NK-92 (cell line): Measurements from ENCODE around the gene SHC4.
"Not testable (repeated sequence)": the region's sequence is repeated elsewhere in the genome, so short reads cannot be mapped to it uniquely, and the experiment has no call there.

Experiments
- DNase-seq: peaks from one replicate; lab custom pipeline; 2025; ENCODE audit not compliant: unreplicated experiment; lab: John Stamatoyannopoulos, UW

SHC4 gene

DNA sequence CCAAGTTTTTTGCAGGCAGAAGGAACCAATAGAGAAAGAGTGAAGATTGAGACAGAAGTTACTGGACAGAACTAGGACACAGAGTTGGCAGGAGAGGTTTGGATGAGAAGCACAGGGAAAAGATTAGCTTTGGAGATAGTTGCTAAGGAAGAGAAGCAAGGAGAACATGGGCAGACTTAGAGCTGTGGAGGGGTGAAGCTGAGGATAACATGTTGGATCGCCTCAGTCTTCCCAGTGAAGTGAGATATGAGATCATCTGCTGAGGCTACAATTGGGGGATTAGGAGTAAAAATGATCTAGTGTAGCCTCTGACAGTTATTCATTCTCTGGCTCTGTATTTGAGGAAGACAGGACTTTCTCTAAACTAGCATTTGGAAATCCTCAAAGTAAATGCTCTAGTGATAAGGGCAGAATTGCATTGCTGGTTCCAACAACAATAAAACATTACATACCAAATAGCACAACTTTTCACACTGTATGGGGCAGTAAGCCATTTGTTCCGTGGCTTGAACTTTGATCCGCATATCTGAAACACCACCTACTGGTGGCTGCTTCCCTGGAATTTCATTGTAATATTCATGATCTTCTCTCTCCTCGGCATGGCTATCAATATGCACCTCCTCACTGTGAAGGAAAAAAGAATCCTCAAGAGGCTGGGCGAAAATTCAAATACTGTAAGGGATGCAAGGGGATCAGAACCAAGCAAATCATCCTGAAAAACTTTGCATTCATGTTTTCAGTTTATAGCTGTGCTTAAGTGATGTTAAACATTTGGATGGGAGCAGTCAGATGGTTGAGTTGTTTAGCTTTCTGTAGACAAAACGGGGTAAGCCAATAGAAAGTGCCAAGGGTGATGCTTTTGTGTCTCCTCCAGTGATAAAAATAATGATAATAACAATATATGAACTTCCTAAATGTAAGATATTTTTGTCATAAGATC is 107.9 kb downstream of the SHC4 start:
- DNase-seq, result no peak

DNA sequence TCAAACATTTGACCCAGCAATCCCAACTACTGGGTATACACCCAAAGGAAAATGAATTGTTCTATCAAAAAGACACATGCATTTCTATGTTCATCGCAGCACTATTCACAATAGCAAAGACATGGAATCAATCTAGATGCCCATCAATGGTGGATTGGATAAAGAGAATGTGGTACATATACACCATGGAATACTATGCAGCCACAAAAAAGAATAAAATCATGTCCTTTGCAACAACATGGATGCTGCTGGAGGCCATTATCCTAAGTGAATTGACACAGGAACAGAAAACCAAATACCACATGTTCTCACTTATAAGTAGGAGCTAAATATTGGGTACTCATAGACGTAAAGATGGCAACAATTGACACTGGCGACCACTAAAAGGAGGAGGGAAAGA is 109.3 kb downstream of the SHC4 start:
- not testable (repeated sequence) for DNase-seq

DNA sequence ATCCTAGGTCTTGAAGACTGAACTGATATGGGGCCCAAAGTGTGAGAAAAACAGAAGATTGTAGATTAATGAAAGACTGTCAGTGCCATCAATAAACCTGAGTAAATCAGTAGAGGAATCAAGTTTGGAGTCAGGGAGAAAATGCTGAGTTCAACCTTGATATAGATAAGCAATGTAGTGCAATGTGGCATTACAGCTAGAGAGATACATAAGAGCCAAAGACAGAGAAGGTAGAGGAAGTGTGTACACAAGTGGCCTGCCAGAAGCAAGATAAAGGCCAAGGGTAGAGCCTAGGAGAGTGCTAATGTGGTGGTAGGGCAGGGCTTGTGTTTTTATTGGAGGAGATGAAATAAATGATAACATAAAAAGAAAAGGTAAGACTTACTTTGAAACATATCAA is 111.8 kb downstream of the SHC4 start:
- DNase-seq, result no peak

DNA sequence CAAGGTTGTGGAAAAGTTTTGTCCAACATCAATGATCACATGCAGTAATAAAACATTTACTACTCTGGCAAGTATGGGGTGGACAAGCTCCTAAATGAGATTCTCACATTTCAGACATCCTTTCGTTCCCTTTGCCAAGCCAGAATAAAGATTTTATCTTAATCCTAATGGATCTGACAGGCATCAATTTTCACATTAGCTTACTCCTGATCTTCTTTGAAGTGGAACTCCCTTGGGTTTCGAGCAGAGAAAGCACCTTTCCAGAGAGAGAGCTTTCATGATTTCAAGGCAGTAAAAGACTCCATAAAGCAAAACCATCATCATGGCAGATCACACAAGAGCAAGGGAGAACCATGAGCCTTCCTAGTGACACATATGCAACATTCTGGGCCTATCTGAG is 113.1 kb downstream of the SHC4 start:
- DNase-seq, result no peak

DNA sequence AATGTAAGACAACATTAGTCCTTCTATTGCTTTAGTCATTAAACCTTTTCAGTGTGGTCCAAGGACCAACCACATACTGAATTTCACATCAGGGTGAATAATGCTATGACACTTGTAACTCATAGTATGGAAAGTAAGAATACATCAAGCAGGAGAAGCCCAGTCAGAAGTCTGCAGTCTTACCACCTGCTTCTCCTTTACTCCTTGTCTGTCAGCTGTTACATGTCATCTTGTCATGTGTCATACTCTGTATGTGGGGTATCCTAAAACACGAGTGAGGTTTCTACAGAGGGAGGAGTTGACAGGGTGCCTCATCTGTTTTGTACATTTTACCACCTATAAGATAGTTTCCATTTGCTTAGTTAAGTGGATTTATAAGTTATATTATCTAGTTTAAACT is 118.6 kb downstream of the SHC4 start:
- DNase-seq, result no peak

DNA sequence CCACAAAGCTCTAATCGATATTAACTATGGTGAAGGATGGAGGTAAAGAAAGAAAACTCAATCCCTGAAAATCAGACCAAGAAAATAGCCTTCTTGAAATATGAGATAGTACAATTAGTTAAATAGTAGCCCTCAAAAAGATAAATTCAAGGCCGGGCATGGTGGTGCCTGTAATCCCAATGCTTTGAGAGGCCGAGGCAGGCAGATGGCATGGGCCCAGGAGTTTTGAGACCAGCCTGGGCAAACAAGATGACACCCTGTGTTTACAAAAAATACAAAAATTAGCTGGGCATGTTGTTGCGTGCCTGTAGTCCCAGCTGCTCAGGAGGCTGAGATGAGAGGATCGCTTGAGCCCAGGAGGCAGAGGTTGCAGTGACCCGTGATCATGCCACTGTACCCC is 121.2 kb downstream of the SHC4 start:
- no peak for DNase-seq

DNA sequence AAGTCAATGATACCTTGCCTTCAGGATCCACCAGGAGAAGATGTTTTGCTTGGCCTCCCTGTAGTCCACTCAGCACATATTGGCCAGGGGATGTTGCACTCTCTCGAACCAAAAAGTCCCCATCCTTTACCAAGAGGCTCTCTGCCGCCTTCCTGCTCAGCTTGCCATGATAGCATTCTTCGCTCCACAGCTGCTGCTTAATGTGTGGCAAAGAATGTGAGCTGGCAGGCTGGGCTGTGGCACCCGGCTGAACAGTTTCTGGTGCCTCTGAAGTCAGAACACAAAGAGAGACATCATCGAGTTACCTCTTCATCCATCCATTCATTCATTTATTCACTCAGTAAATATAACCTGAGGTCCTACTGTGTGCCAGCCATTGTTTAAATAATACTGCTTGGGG is 129.0 kb downstream of the SHC4 start:
- no peak for DNase-seq

DNA sequence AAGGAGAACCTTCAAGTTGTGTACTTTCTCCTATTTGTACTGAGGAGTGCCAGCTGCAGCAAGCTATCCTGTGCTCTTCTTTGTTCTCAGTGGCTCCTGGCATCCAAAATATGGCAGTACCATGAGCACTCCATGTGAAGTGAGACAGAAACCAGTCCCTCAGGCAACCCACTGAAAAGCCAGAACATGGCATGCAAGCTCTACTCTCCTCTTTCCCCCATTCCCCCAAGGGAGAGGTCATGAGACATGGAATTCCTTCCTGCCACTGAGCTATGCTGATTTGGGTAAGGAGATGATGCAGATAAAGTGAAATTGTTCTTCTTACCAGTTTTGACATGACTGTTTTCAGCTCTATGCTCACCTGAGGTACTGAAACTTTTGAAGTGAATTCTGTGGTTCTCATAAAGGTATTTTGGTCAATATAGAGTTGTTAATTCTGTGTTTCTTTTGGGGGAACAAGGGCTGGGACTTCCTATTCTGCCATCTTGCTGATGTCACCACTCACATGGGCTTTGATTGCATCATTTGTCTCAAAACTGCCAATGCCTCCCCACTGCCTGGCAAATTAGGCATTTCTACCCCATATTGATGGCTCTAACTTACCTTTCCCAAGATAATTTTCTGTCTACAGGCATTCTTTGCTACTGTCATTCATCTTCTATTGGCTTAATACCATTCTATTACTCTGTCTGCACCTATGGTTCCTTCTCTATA is 130.0 kb downstream of the SHC4 start:
- DNase-seq, result no peak

DNA sequence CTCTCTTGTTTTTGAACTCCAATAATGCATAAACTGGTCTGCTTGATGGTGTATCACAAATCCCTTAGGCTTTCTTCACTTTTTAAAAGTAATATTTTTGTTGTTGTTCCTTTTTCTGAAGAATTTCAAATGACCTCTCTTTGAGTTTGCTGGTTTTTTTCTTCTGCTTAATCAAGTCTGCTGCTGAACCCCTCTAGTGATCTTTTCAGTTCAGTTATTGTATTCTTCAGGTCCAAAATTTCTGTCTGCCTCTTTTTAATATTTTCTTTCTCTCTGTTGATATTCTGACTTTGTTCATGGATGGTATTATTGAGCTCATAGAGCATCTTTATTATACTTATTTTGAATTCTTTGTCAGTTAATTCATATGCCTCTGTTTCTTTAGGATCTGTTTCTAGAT is 131.1 kb downstream of the SHC4 start:
- DNase-seq, result no peak

DNA sequence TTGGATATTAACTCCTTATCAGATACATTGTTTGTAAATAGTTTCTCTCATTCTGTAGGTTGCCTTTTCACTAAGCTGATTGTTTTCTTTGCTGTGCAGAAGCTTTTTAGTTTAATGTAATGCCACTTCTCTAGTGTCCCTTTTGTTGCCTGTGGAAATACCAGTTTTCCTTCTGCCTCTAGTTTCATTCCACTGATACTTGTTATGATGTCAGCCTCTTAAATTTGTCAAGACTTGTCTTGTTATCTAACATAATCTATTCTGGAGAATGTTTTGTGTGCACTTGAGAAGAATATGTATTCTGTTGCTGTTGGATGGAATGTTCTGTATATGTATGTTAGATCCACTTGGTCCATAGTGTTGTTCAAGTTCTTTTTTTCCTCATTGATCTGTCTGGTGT is 134.8 kb downstream of the SHC4 start:
- no peak for DNase-seq

DNA sequence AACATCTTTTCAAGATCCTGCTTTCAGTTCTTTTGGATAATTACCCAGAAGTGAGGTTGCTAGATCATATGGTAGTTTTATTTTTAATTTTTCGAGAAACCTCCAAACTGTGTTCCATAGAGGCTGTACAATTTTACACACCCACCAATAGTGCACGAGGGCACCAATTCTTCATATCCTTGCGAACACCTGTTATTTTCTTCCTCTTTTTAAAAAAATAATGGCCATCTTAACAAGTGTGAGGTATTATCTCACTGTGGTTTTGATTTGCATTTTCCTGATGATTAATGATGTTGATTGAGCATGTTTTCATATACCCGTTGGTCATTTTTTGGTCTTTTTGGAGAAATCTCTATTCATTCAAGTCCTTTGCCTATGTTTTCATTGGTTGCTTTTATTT is 135.2 kb downstream of the SHC4 start:
- DNase-seq, result no peak

DNA sequence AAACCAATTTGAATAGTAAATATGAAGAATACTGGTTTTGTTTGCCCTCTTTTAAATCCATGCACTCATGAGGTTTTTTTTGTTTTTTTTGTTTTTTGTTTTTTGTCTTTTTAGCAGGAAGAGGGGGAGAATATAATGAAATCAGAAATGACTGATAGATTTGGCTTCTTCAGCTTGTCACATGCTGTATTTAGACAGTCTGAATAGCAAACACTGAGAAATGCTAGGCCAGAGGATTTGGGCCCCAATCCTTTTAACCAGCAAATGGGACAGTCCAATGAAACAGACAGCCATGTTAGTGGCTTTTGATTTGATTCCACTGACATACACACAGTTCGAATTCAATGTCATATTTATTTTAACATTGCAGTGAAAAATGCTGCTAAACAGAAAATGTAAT is 138.6 kb downstream of the SHC4 start:
- no peak for DNase-seq

DNA sequence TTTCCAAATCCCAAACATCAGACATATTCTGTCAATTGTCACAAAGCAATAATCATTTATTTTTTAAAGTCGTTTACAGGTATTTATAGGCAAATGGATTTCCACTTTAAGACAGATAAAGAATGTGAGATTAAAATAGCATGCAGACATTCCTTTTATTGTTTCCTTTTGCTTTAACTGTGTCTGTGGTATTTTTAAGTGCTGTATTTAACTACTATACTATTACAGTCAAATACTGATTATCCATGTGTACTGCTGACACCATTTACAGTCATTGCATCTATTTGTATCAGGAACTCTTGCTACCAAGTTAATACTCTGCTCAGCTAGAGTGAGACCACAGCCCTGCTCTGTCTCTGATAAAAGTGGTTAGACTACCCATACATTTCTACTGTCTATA is 140.0 kb downstream of the SHC4 start:
- DNase-seq, result no peak

DNA sequence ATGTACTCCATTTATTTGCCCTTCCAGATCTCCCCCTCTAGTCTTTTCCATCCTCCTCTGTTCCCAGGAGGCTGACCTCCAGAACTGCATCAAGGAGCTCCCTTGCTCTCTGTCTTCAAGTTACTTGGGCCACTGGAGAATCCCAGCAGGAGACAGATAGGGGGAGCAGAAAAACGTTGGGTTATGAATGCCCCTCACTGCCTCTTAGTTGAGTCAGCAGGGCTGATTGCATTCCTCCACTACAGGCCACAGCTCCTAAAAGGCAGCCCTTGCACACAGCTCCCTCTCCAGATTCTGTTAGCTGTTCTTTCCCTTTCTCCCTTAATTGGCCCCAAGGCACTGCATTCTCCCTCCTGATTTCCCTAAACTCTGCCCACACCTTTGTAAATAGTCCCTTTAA is 140.5 kb downstream of the SHC4 start:
- DNase-seq, result no peak

DNA sequence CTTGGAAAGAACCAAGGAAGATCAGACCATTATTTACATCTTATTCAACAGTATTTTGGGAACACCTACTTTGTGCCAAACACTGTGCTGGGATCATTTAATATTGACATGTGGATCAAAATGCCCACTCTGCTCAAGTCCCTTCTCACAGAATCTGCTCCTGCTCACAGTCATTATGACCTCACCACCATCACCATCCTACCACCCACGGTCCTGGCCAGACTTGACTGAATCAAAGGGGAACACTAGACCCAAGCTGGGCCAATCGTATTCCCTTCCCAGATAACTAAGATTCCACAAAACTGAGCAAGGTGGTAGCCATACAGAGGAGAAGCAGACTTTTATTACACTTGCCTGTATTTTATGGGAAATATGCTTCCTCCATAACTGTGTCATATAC is 149.4 kb downstream of the SHC4 start:
- no peak for DNase-seq

DNA sequence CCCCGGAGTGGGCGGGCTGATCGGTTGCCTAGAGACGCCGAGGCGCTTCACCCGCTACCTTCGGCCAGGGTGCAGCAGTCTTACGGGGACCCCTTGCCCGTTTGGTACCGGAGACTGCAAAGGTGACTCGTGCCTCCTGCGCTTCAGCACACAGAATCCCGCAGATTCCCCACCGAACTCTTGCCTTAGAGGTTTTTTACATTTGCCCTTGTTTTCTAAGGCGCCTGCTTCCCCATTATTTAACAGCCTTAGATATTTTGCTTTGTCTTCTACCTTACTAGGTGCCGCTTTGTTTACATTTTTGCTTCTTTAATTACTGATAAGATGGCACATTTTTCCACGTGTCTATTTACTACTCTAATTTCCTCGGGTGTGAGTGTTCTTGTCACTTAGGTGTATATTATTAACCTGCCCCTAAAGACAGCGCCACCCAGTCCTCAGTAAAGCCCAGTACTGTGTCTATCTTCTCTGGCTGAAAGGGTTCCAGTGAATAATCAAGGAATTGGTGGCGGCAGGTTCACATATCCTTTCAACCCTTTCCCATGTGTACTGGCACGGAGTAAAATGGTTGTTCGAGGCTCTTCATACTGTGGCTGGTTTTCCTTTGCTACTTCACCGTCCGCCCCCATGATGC is 152.3 kb downstream of the SHC4 start:
- DNase-seq, result no peak

DNA sequence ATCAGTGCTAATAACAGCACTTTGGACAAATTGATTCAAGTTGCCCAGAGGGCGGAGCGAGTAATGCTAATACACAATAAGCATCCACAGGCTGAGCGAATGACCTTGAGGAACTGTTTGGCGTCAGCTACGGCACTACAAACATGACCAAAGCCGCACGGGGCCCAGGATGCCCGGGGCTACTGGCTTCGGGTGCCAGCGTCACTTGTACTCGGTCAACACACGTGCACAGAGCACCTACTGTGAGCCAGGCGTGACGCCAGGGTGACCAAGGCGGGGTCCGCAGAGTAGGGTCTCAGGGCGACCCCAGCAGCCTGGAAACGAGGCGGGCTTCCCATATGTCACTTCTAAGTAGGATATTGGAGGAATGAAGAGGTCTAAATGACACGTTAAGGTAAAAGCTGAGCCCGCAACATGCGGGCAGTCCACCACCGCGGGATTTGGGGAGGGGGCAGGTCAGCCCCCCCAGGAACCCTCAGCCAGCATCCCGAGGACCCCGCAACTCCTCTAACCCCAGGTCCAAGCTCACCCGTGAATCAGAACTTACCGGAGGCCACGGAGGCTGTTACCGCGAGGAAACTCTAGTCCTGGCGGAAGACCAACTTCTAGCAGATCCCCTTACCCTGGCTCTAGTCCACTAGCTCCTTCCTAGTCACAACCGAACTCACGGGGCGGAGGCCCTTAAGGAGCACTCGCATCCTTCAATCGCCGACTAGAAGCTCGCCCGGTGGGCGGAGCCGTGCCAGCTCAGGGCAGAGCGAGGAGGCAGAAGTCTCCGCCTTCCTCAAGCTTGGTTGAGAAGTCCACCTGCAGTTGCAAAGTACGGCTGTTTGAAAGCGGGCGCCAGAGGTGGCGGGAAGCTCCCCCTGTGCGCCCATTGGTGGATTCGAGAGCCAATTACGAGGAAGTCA is 153.1 kb downstream of the SHC4 start, which contains the start of gene CEP152:
Gene CEP152 (minus strand): TSS at position 656 of the 911 bp plus-strand sequence. CDS start 5,420 bp downstream, outside the sequence.
- DNase-seq, result peak; percentile 94

DNA sequence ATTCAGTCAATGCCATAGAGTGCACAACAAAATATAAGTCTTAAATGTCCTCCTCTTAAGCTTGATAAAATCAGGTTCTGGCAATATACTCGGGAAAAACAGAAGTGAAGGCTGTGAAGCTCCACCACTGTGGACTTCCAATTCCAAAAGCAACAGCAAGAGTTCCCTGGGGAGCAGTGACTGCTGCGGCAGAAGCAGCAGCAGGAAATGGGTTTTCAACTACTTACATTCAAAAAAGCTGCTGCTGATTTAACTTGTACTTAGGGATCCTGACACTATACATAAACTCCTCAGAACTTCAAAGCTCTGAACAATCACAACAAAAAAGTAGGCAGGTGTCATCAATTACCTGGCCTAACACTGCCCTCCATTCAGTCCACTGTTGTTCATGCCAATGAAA is 157.6 kb downstream of the SHC4 start:
- DNase-seq, result no peak

DNA sequence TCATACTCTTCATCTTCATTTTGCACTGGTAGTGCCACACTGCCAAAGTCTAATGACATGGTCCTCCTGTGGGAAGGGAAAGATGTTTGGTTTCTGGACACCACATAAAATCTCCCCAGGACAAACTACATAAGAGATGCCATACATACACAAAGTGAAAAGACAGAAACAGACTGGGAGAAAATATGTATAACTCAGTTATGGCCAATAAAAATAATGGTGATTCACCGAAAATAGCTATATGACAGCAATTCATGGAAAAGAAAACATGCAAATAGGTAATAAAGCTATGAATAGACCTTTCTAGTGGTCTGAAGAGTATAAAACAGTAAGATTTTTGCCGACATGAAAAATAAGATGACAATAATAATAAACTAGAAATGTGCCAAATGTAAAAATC is 158.1 kb downstream of the SHC4 start:
- DNase-seq, result no peak

DNA sequence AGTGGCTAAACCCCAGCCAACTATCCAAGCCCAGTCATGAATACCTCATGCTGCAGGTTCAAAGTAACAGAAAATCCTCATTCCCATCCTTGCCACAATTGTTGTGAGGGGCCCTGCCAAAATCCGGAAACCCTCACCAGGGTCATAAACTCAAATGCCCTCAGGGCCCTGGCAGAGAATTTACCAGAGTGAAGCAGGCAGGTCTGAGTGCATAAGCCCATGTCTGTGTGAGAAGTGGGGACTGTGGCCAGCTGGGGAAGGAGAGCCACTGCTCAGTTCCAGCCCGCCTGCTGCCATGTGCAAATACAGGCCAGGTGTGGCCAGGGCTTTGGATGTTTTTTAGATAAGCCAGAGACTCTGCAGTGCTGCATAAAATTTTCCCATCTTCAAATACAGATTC is 159.8 kb downstream of the SHC4 start:
- no peak for DNase-seq

DNA sequence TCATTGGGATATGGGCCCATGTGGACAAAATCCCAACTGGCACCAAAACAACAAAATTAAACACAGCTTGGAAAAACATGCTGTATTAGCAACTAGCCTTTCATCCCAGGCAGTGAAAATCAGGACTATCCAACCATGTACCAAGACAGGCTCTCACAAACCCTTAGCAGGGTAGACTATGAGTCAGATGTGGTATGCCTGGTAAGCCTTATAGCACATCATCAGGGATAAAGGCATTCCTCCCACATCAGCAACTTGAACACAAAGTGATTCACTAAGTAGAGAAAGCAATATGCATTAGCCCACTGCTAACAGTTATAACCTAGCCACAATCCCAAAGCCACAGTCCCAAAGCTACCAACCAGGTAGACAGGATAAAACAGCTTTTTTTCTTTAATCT is 160.9 kb downstream of the SHC4 start:
- no peak for DNase-seq
